ENCODE measurements around the gene BPGM.

GRCh38 chr7:134693256-134693655, 46.6 kb downstream of the BPGM start:
- TF ChIP-seq CTCF (IDR thresholded peaks at IDR 0.05), result no peak
- TF ChIP-seq POLR2A (IDR thresholded peaks at IDR 0.05), result no peak
